Smooth muscle cell (in vitro differentiated cells): ENCODE results near the gene GTPBP1. TPM values are rescaled to one million over a fixed set of nuclear protein-coding genes. Genes with fewer than 3 reads are reported as not detected.

Experiments used
- DNase-seq: peaks from one replicate; lab custom pipeline; 2025; ENCODE audit not compliant: unreplicated experiment; lab: John Stamatoyannopoulos, UW
- H2AFZ ChIP-seq: fragments of 200-600 bp; sonication (generic); 2 replicates; pipeline ENCODE4 v1.6.0; 2016; ENCODE audit warnings: antibody characterized with exemption, low read depth, mild to moderate bottlenecking
- H3F3A ChIP-seq: fragments of 200-600 bp; sonication (generic); 2 replicates; pipeline ENCODE4 v1.6.0; 2017; ENCODE audit warnings: antibody characterized with exemption, low read depth
- H3K27ac ChIP-seq: fragments of 200-600 bp; sonication (generic); 2 replicates; pipeline ENCODE4 v1.5.1; 2016; ENCODE audit warnings: low read depth, mild to moderate bottlenecking
- H3K27me3 ChIP-seq: fragments of 200-600 bp; sonication (generic); 2 replicates; pipeline ENCODE4 v1.6.1; 2016; ENCODE audit warnings: low read depth, mild to moderate bottlenecking
- H3K36me3 ChIP-seq: fragments of 200-600 bp; sonication (generic); 2 replicates; pipeline ENCODE4 v1.5.1; 2016; ENCODE audit warnings: low read depth
- H3K4me1 ChIP-seq: fragments of 200-600 bp; sonication (generic); 2 replicates; pipeline ENCODE4 v1.5.1; 2016; ENCODE audit warnings: low read depth
- H3K4me2 ChIP-seq: fragments of 200-600 bp; sonication (generic); 2 replicates; pipeline ENCODE4 v1.6.0; 2016; ENCODE audit warnings: mild to moderate bottlenecking
- H3K4me3 ChIP-seq: fragments of 200-600 bp; sonication (generic); 2 replicates; pipeline ENCODE4 v1.5.1; 2016; ENCODE audit warnings: mild to moderate bottlenecking
- H3K79me2 ChIP-seq: fragments of 200-600 bp; sonication (generic); 2 replicates; pipeline ENCODE4 v1.6.0; 2016; ENCODE audit warnings: low read depth, mild to moderate bottlenecking
- H3K9ac ChIP-seq: fragments of 200-600 bp; sonication (generic); 2 replicates; pipeline ENCODE4 v1.6.0; 2016; ENCODE audit warnings: low read depth
- H3K9me3 ChIP-seq: fragments of 200-600 bp; sonication (generic); replicated peaks from 2 replicates; pipeline ENCODE4 v1.5.1; 2016; ENCODE audit warnings: low read depth
- H4K20me1 ChIP-seq: fragments of 200-600 bp; sonication (generic); 2 replicates; pipeline ENCODE4 v1.6.0; 2016; ENCODE audit warnings: low read depth
- CTCF ChIP-seq: fragments of 200-600 bp; sonication (generic); IDR thresholded peaks from 2 replicates; pipeline ENCODE4 v1.5.1; 2017; ENCODE audit warnings: borderline replicate concordance, mild to moderate bottlenecking, antibody characterized with exemption; ENCODE audit not compliant: insufficient read depth, poor library complexity, severe bottlenecking
- WGBS: methylation state at CpG from one replicate; pipeline ENCODE4 v1.1.7; 2016; ENCODE audit warnings: low lambda C conversion rate; 5-methylcytosine and 5-hydroxymethylcytosine counted together
- polyA plus RNA-seq: library from polyadenylated mRNA; unstranded; fragments of >200 nt; fragmentation: Nextera tagmentation; extraction: Ambion mirVana; gene quantifications from 2 replicates; pipeline ENCODE4 v1.2.1, GENCODE V29; 2016
- total RNA-seq: library from RNA; depleted of rRNA; stranded (reverse); fragments of >200 nt; gene quantifications from 2 replicates; pipeline ENCODE4 v1.2.3, GENCODE V29; 2014

The GTPBP1 gene
- total and polyA plus RNA-seq, 2 experiments from 2014 or later = 23.7 to 25.3 TPM

- no peak for TF ChIP-seq CTCF
- DNase-seq = no peak
- Histone ChIP-seq H3K27me3 (no peaks in the 10 kb centered on the region), H3K9ac (no peak overlapping the region), H3K4me2 (no peak overlapping the region), H3K9me3 (no peaks in the 10 kb centered on the region), H2AFZ (no peak overlapping the region), H3K79me2 (no peaks in the 10 kb centered on the region), H3F3A (no peaks in the 10 kb centered on the region), H4K20me1 (no peaks in the 10 kb centered on the region), H3K4me1 (no peaks in the 10 kb centered on the region), H3K27ac (no peak overlapping the region), H3K4me3 (no peak overlapping the region), H3K36me3 (peaks cover 4% of the 10 kb centered on the region)
- 96% methylated on average over 5 of the region's 5 CpGs for WGBS
These were observed 30.9 kb upstream of the GTPBP1 start for GRCh38 chr22:38674888-38675287.

- H3K4me2 ChIP-seq = no peak overlapping the region
- no peaks in the 10 kb centered on the region for H3K79me2 ChIP-seq
- H3K4me1 ChIP-seq = no peaks in the 10 kb centered on the region
- no peak for TF ChIP-seq CTCF
- no peaks in the 10 kb centered on the region for H4K20me1 ChIP-seq
- H3K36me3 ChIP-seq = peaks cover 4% of the 10 kb centered on the region
- H3K9me3 ChIP-seq = no peaks in the 10 kb centered on the region
- no peak for DNase-seq
- no peaks in the 10 kb centered on the region for H3F3A ChIP-seq
- H3K9ac ChIP-seq = no peak overlapping the region
- WGBS = 97% methylated on average over 3 of the region's 3 CpGs
- H3K27ac ChIP-seq = no peak overlapping the region
- no peak overlapping the region for H3K4me3 ChIP-seq
- no peak overlapping the region for H2AFZ ChIP-seq
- no peaks in the 10 kb centered on the region for H3K27me3 ChIP-seq
These were observed 29.9 kb upstream of the GTPBP1 start for GRCh38 chr22:38675833-38676232.

- TF ChIP-seq CTCF = peak; percentile 32
- Histone ChIP-seq H3K4me1 (peaks cover 10% of the 10 kb centered on the region), H2AFZ (peak within 1 kb of the TSS; percentile 74), H3K9me3 (no peaks in the 10 kb centered on the region), H3K36me3 (peaks cover 7% of the 10 kb centered on the region), H3F3A (no peaks in the 10 kb centered on the region), H3K27me3 (no peaks in the 10 kb centered on the region), H4K20me1 (no peaks in the 10 kb centered on the region), H3K4me2 (peak within 1 kb of the TSS; percentile 92), H3K9ac (peak within 1 kb of the TSS; percentile 83), H3K4me3 (peak within 1 kb of the TSS; percentile 87), H3K27ac (no peak within 1 kb of the TSS), H3K79me2 (peaks cover 9% of the 10 kb centered on the region)
- under 1% methylated on average over 57 of the region's 60 CpGs for WGBS
- peak; percentile 58 for DNase-seq
These were observed 24.0 kb upstream of the GTPBP1 start, which contains the start of gene TOMM22 for GRCh38 chr22:38681582-38682335. TOMM22 (plus strand) TSS chr22:38681957; CDS start chr22:38681979, 22 bp downstream.

- Histone ChIP-seq H3K36me3 (peaks cover 7% of the 10 kb centered on the region), H3K27me3 (no peaks in the 10 kb centered on the region), H3K79me2 (peaks cover 10% of the 10 kb centered on the region), H2AFZ (no peak overlapping the region), H3K4me2 (no peak overlapping the region), H3K9me3 (no peaks in the 10 kb centered on the region), H3F3A (no peaks in the 10 kb centered on the region), H3K4me1 (peaks cover 10% of the 10 kb centered on the region), H3K27ac (no peak overlapping the region), H4K20me1 (peaks cover 12% of the 10 kb centered on the region), H3K9ac (no peak overlapping the region), H3K4me3 (no peak overlapping the region)
- 97% methylated on average over 9 of the region's 9 CpGs for WGBS
- TF ChIP-seq CTCF = no peak
- no peak for DNase-seq
These were observed 20.8 kb upstream of the GTPBP1 start for GRCh38 chr22:38684895-38685294.
